SH-SY5Y (cell line): ENCODE data around the gene FYB2.

ENCODE experiments used
- GATA2 ChIP-seq: IDR thresholded peaks from 2 replicates; pipeline ENCODE4 v1.6.1; 2011; ENCODE audit warnings: mild to moderate bottlenecking, low read depth, low read length
- GATA3 ChIP-seq: IDR thresholded peaks from 2 replicates; pipeline ENCODE4 v1.6.1; 2011; ENCODE audit warnings: low read depth, mild to moderate bottlenecking, low read length, moderate library complexity

The FYB2 gene

DNA sequence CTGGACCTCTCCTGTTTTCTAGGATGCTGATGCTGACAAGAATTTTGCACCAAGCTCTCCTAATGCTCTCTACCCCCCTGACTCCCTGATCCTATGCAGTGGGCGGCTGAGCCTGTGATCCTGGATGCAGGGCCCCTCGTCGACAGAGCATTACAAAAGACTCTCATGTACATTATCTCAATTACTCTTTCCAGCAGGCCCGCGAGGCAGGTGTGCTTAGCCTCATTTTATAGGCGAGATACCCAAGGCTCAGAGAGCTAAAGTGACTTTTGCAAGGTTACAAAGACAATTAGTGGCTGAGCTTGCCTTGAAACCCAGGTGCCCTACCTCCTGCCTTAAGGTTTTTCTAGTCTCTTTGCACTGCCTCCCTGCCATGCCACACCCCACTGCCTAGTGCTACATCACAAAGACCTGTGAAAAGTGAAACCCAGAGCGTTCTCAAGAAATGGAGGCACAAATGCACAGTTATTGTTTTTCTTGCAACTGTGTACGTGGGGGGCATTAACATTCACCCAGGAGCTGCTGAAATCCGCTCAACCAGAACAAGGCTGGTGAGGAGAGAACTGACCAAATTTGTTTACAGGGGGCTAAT is 25.4 kb upstream of the FYB2 start:
- TF ChIP-seq GATA2 (no peak), GATA3 (no peak)

DNA sequence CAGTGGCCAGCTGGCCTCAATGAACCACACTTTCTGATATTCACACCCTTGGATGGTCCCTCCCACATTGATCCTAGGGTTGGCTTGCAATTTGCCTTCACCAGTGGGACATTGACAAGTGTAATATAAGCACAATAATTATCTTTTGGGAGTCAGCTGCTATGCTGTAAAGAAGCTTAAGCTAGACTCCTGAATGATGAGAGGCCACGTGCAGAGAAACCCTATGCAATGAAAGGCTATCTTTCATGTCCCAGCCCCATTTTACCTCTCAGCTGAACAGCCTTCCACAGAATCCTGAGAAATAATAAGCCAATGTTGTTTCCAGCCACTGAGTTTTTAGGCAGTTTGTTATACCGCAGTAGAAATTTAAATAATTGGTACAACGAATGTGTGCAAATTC is 24.3 kb upstream of the FYB2 start:
- TF ChIP-seq GATA2, result no peak
- no peak for TF ChIP-seq GATA3

DNA sequence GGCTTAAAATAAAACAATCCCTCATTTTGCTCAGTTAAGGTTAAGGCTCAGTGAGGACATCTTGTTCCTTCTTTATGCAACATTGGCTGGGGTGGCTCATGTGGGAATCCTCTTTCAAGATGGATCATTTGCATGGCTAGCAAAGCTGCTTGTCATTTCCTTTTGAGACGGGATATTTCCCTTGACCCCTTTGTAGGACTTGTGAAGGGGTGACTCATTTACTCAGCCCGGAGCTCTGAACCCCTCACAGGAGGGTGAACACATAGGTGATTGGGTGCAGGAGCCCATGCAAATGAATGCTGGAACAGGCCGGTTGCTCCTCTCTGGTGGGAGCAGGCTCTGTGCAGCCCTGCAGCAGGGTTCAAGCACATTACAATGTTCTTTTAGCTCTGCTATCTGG is 19.6 kb upstream of the FYB2 start:
- no peak for TF ChIP-seq GATA2
- no peak for TF ChIP-seq GATA3

DNA sequence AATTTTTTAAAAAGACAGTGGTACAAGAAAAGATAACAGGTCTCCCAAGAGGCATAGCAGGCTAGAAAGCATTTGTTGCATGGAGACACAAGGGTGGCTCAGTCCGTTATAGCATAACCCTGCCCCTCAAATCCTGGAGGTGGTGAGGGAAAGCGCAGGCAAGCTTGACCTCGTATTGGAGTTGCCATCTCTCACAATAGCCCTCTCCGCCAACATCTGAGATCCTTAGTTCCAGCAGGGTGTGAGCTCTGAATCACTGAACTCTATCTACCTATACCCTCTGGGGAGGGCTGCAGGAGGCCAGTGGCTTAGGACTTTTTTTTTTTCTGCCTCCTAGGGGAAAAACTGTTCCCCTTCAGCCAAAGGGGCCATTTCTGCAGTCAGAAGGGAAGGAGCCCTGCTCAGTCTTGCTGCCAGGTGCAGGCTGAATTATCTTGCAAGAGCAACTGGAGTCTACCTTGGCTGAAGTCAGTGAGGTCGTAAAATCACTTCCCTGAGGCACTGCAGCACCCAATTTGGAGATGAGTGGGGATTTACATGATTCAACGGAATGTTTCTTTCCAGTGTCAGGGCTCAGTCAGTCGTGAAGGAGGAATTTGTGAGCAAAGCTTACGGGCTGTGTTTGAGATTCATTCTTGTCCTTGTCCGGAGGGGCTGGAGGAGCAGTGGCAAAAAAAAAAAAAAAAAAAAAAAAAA is 18.2 kb upstream of the FYB2 start:
- TF ChIP-seq GATA3, result no peak
- no peak for TF ChIP-seq GATA2

DNA sequence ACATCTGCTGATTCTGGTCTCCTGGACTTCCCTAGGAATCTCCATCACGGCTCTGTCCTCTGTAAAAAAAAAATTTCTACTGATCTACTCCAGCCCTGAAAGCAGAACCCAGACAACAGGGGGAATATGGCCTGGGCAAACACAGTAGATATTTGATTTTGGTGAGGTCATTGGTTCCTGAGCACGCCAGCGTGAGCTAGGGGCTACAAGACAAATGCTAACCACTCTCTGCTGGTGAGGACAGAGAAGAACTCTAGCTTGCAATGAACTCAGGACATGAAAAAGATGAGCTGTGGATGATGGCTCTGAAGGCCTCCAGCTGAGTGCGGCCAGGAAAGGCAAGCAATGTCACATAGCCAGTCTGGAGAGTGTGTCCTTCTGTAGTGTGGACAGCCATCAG is 17.2 kb upstream of the FYB2 start:
- TF ChIP-seq GATA3, result no peak
- TF ChIP-seq GATA2, result no peak

DNA sequence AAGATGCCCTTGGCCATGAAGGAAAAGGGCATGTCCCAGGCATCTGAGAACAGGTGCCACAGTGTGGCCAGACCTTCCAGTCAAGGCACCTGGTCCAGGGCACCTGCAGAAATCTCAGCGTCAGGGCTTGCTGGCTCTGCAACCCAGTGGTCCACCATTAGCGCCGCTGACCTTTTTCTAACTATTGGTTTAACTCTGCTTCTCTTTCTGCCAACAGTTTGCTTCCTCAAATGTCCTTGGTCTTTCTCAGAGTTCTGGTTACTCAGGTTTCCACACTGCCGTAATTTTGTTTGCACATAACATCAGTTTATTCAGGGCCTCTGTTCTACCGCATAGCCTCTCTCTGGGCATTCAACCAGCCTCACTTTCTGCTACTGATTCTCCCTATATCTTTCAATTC is 16.5 kb upstream of the FYB2 start:
- no peak for TF ChIP-seq GATA3
- no peak for TF ChIP-seq GATA2

DNA sequence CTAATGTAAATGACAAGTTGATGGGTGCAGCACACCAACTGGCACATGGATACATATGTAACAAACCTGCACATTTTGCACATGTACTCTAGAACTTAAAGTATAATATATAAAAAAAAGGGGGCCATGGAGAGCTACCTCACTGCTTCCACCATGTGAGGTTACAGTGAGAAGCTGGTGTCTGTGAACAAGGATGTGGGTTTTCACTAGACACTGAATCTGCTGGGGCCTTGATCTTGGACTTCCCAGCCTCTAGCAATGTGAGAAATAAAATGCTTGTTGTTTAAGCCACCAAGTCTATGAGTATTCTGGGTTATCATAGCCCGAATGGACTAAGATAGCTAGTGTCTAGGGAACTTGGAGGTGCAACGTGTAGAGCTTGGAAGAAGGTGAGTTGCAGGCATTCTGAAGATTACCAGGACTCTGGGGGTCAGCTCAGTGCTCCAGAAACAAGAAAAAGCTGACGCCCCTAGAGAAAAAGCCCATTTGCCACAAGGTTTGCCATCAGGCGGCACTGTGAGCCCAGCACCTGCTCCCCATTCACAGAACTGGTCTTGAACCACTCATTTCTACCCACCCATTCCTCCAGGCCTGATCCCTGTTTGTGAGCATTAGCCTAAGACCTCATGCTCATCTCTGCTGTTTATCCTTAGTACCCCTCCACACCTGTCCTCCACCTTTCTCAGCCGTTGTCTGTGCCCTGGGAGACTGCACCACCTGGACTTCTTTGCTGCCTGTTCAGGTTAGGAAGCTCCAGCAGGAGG is 15.1 kb upstream of the FYB2 start:
- TF ChIP-seq GATA3, result no peak
- TF ChIP-seq GATA2, result no peak

DNA sequence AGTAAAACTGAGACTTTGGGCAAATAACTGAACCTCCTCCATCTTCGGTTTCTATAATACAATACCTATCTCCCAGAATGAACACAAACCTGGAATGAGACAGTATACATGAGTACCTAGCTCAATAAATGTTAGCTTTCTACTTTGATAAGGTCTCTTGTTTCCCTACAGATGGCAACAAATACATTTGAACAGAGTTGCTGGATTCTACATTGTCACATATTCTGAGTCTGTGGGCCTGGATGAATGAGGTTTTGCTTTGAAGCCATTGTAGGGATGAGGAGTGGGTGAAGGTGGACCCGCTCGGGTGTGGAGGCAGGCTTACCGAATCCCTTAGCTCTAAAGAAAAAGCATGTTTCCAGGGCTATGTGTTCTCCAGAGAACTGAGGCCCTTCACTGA is 13.9 kb upstream of the FYB2 start:
- TF ChIP-seq GATA2, result no peak
- TF ChIP-seq GATA3, result no peak

DNA sequence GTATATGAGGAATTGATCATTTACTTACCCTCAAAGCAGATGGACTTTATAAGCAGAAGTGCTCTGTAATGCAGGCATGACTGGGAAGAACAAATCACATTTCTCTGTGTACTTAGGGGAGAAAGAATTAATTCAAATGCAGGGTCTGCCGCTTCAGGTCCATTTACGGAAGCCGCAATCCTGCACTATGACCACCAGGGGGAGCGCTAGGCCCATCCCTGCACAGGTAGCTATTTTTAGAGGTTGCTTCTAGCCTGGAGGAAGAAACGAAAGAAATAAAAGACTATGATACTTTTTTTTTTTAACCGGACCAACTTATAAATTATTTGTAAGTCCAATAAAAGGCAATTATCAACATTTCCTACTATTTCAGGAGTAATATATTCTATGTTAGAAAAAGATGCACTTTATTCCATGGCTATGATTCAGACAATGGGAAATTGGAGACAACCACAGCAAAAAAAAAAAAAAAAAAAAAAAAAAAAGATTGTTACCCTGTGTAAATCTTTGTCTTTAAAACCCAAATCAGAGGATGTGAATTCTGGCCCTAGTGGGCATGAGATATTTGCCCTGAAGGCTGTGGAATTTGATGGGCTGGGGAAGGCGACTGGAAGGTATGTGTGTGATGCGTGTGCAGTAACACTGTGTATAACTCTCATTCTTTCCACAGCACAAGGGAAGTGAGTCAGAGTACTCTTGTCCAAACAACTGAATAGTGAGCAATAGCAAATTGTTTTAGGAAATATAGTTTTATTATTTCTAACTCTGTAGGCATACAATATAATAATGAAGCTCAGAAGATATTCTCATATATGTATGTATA is 12.9 kb upstream of the FYB2 start:
- TF ChIP-seq GATA2, result no peak
- TF ChIP-seq GATA3, result no peak

DNA sequence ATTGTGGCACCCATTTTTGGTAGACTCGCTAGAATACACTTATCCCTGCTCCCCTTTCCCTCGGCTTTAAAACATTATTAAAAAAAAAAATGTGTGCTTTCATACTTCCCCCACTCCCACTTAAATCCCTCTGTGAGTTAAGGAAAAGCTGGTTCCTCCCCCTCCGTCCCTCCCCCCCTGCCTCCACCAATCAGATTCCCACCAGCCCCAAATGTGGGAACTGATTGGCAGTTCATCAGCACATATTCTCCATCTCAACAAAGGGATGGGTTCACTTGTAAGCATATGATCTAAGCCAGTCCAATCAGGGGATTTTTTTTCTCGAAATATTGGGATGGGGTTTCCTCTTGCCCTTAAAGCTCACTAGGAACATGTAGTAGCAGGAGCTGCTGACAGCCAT is 10.8 kb upstream of the FYB2 start:
- TF ChIP-seq GATA2 (no peak), GATA3 (no peak)

DNA sequence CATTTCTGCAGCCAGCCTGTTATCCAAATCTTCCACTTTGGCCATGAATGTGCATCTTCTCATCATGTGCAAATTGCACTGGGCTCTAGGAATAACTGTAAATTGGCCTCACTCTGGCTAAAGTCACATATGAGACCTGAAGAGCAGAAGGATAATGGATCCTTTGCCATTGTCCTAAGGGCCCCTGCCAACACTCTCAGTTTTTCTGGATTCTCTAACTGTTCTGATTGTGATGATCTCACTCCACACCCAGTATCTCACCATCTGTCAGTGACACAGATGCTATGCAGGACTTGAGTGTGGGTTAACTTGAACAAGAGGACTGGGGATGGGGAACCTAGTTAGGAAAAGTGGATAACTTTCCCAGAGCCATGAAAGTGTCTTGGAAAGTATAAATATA is 8.5 kb upstream of the FYB2 start:
- TF ChIP-seq GATA3, result no peak
- no peak for TF ChIP-seq GATA2

DNA sequence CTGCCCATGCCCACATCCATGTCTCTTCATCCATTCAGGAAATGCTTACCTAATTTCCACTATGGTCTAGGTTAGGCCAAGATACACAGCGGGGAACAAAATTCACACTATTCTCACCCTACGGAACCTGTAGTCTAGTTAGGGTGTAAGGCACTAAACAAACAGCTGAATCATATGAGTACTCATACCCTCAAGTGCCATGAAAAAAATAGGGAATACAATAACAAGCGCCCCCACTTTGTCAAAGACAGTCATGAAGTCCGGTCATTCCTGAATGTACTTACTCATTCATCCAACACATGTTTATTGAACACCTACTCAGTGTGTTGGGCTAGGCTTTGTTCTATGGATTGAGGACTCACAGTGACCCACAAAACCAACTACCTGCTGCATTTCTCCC is 6.2 kb upstream of the FYB2 start:
- TF ChIP-seq GATA3 (no peak), GATA2 (no peak)

DNA sequence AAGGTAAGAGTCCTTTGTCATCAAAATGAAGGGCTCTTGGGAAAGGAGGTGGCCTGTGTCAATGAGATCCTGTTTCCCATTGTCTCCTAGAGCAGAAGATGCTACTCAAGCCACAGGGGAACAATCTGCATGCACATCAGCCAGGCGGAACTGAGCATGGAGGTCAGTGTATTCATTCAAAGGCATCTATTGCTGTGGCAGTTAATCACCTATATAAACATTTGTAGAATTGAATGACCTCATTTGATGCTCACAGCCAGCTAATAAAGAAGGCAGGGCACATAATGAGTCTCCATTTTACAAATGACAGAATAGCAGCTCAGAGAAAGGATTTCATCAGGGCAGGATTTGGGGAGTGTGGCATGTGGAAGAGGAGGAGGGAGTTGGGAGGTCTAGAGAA is 5.7 kb upstream of the FYB2 start:
- TF ChIP-seq GATA2, result no peak
- TF ChIP-seq GATA3, result no peak

DNA sequence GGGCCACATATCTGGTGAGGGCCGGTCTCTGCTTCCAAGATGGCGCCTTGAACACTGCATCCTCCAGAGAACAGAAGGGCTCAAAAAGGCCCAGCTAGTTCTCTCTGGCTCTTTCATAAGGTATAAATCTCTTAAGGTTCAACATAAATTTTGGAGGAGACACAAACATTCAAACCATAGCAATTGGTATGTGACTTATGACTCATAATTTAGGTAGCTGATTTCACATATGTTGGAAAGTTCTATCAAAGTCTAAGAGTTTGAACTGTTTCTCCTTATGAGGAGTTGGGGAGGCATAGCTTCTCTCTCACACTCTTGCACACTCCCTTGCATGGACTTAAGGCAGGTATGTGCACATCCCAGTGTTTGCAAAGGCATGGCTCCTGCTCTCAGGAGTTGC is 5.1 kb upstream of the FYB2 start:
- TF ChIP-seq GATA3 (no peak), GATA2 (no peak)

DNA sequence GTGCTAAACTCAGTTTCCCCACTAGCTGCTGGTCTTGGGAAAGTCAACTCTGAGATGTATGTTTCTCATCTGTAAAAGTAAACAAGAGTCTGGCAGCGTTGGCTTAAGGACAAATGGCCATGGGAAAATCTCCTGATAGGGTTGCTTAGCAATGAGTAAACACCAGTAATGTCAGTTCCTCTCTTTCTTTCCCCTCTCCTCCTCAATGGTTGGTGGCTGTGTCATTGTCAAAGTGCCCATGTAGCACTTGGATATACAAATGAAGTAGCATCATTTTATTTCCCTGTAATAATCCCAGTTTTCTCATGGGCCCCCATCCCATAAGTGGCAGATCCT is 2.2 kb upstream of the FYB2 start:
- TF ChIP-seq GATA2, result no peak
- no peak for TF ChIP-seq GATA3
